K562 (cell line): ENCODE data around the gene TSSK2. TPM values are rescaled to one million over a fixed set of nuclear protein-coding genes. Genes with fewer than 3 reads are reported as not detected.
A peak's percentile ranks its signal among the peaks of the same experiment; 100 is the strongest.

Source experiments
- ATAC-seq: fragments of 200-7000 bp; cut with Tn5 transposase; 3 replicates; pipeline ENCODE4 v1.9.1; 2020; ENCODE audit warnings: moderate library complexity
- BruUV-seq: library from RNA; stranded (reverse); fragments of 400-500 nt; replicated peaks from 2 replicates; lab custom pipeline; 2021; lab: Mats Ljungman, UMichigan
- CTCF ChIA-PET: fragments of 300-600 bp; formaldehyde crosslinking; extraction: SDS; loops from one replicate; lab custom pipeline; 2021; ENCODE audit warnings: low intra/inter-chr PET ratio; lab: Yijun Ruan, JAX
- POLR2A ChIA-PET: fragments of 300-600, 350-650 bp; sonication (Branson Sonifier 250); formaldehyde crosslinking; extraction: SDS; loops from one replicate; lab custom pipeline; 2021; ENCODE audit warnings: antibody characterized with exemption, inconsistent platforms; lab: Yijun Ruan, JAX
- DNase-seq, 4 experiments: peaks; one replicate each; pipeline versions ENCODE4 v3.0.0 to v3.0.0-alpha.2; 2011 to 2018; ENCODE audit warnings: low spot score in 3 of 4, mixed read lengths in 3 of 4; ENCODE audit errors: extremely low read depth in 1 of 4
- FAIRE-seq: peaks from 2 replicates; lab custom pipeline; 2011; peaks lifted over from hg19 to GRCh38; lab: Jason Lieb, UNC
- H2AFZ ChIP-seq: 2 replicates; pipeline ENCODE4 v1.6.0; 2011; ENCODE audit warnings: low read depth, low read length, control low read depth, inconsistent platforms
- H3K27ac ChIP-seq: fragments of 200-600 bp; 3 replicates; pipeline ENCODE4 v1.8.0; 2011; ENCODE audit warnings: low read depth, mild to moderate bottlenecking, control low read depth, inconsistent platforms, low read length, moderate library complexity, mixed read lengths; ENCODE audit errors: extremely low read depth
- H3K27me3 ChIP-seq, 2 experiments: fragments of 300-600 bp in 1 of 2; 2 replicates in 1 of 2; 3 replicates in 1 of 2; pipeline versions ENCODE4 v1.6.0 to v1.8.0; 2011; ENCODE audit warnings: inconsistent platforms in 2 of 2, low read length in 2 of 2, mild to moderate bottlenecking in 1 of 2, mixed read lengths in 1 of 2, moderate library complexity in 1 of 2; ENCODE audit not compliant: control insufficient read depth in 2 of 2, insufficient read depth in 2 of 2
- H3K36me3 ChIP-seq: fragments of 300-600 bp; 3 replicates; pipeline ENCODE4 v1.8.0; 2011; ENCODE audit warnings: mild to moderate bottlenecking, low read length, inconsistent platforms; ENCODE audit not compliant: control insufficient read depth, insufficient read depth
- H3K4me1 ChIP-seq, 2 experiments: fragments of 200-600 bp in 1 of 2; replicated peaks in 1 of 2; 2 replicates in 1 of 2; 3 replicates in 1 of 2; pipeline versions ENCODE4 v1.5.1 to v1.8.0; 2011; ENCODE audit warnings: inconsistent platforms in 2 of 2, low read length in 2 of 2, mild to moderate bottlenecking in 1 of 2, mixed read lengths in 1 of 2, moderate library complexity in 1 of 2; ENCODE audit not compliant: control insufficient read depth in 2 of 2, insufficient read depth in 2 of 2
- H3K4me2 ChIP-seq: 2 replicates; pipeline ENCODE4 v1.6.1; 2011; ENCODE audit warnings: low read length, control low read depth, inconsistent platforms, mixed read lengths; ENCODE audit not compliant: insufficient read depth
- H3K4me3 ChIP-seq: fragments of 200-600 bp; sonication (generic), shearing (Covaris generic); 2 replicates; pipeline ENCODE4 v1.5.1; 2016; ENCODE audit warnings: control low read depth, inconsistent platforms
- H3K79me2 ChIP-seq: fragments of 200-600 bp; 3 replicates; pipeline ENCODE4 v1.8.0; 2011; ENCODE audit warnings: low read length, inconsistent platforms; ENCODE audit not compliant: control insufficient read depth, insufficient read depth
- H3K9ac ChIP-seq, 2 experiments: 2 replicates each; pipeline versions ENCODE4 v1.6.0 to v1.6.1; 2011; ENCODE audit warnings: low read depth in 2 of 2, low read length in 2 of 2, control low read depth in 1 of 2, inconsistent platforms in 1 of 2, mild to moderate bottlenecking in 1 of 2, mixed read lengths in 1 of 2; ENCODE audit not compliant: insufficient read depth in 1 of 2
- H3K9me1 ChIP-seq: one replicate; pipeline ENCODE4 v1.6.0; 2011; ENCODE audit warnings: inconsistent platforms, mild to moderate bottlenecking, low read length, moderate library complexity; ENCODE audit not compliant: control insufficient read depth, insufficient read depth
- H3K9me3 ChIP-seq: replicated peaks from 2 replicates; pipeline ENCODE4 v1.5.1; 2011; ENCODE audit warnings: low read depth, low read length, inconsistent platforms; ENCODE audit not compliant: control insufficient read depth, insufficient read depth
- H4K20me1 ChIP-seq: replicated peaks from 2 replicates; pipeline ENCODE4 v1.6.1; 2011; ENCODE audit warnings: low read length, inconsistent platforms, mixed read lengths; ENCODE audit not compliant: control insufficient read depth, insufficient read depth
- DMBX1 ChIP-seq: fragments of 250-450 bp; sonication (Bioruptor Pico); IDR thresholded peaks from 2 replicates; pipeline ENCODE4 v1.8.0; 2022; ENCODE audit warnings: inconsistent platforms, mild to moderate bottlenecking, moderate library complexity, borderline replicate concordance
- ZNF224 ChIP-seq: sonication (generic); formaldehyde crosslinking; IDR thresholded peaks from 2 replicates; pipeline ENCODE4 v1.8.0; 2022; ENCODE audit warnings: mild to moderate bottlenecking, missing genetic modification reagents
- ZNF232 ChIP-seq: sonication (generic); formaldehyde crosslinking; IDR thresholded peaks from 2 replicates; pipeline ENCODE4 v1.8.0; 2022; ENCODE audit warnings: mild to moderate bottlenecking, missing genetic modification reagents
- ZNF436 ChIP-seq: fragments of 250-450, 450-650 bp; sonication (Bioruptor Pico); formaldehyde crosslinking; IDR thresholded peaks from 2 replicates; pipeline ENCODE4 v1.7.0; 2020; ENCODE audit warnings: mild to moderate bottlenecking
- WGBS: fragments of 100-300 bp; shearing (Covaris generic); methylation state at CpG from one replicate; pipeline ENCODE4 v1.1.6; 2016; ENCODE audit warnings: low coverage, mixed read lengths; ENCODE audit not compliant: insufficient coverage; ENCODE audit errors: missing lambda C conversion rate; 5-methylcytosine and 5-hydroxymethylcytosine counted together
- in situ Hi-C: fragments of 300-500 bp; cut with MboI; formaldehyde crosslinking; loops from 4 replicates; pipeline ENCODE4 v1.15.0; 2018; ENCODE audit warnings: inconsistent platforms, mixed read lengths
- intact Hi-C: fragments of 100-400 bp; cut with micrococcal nuclease; formaldehyde crosslinking; loops from 2 replicates; pipeline ENCODE4 v1.14.2; 2022
- polyA plus RNA-seq, 8 experiments: library from polyadenylated mRNA; depleted of rRNA in 4 of 8; stranded (reverse) in 5 of 8; unstranded in 3 of 8; fragments of >200 nt; fragmentation: Nextera tagmentation in 2 of 8; fragmentation: Illumina TruSeq in 1 of 8; extraction: Ambion mirVana in 2 of 8; extraction: Trizol in 1 of 8; gene quantifications; 2 replicates each; pipeline versions ENCODE4 v1.2.1 to v1.2.3, GENCODE V29; 2011 to 2014; ENCODE audit warnings: inconsistent platforms in 1 of 8, missing spikeins in 1 of 8
- total RNA-seq, 7 experiments: library from RNA; depleted of rRNA in 6 of 7; stranded (reverse); fragments of >200 nt in 6 of 7; fragmentation: Illumina TruSeq in 2 of 7; extraction: Trizol in 2 of 7; gene quantifications; 2 replicates each; pipeline versions ENCODE4 v1.2.1 to v1.2.3, GENCODE V29; 2011 to 2021; ENCODE audit warnings: low replicate concordance in 1 of 7
- TF ChIP-seq, protein P1 (sequence below): fragments of 450-650 bp; formaldehyde crosslinking; conservative IDR thresholded peaks from 2 replicates; pipeline ENCODE4 v1.4.0; 2022; ENCODE audit warnings: mild to moderate bottlenecking, missing genetic modification characterization
- TF ChIP-seq, protein P2 (sequence below): fragments of 450-650 bp; IDR thresholded peaks from 2 replicates; pipeline ENCODE4 v1.6.1; 2018; ENCODE audit warnings: mild to moderate bottlenecking, low read depth; ENCODE audit not compliant: partially characterized antibody
- TF ChIP-seq, protein P3 (sequence below), 2 experiments: fragments of 450-650 bp; IDR thresholded peaks; 2 replicates each; pipeline ENCODE4 v1.6.1; 2016; ENCODE audit warnings: mild to moderate bottlenecking in 2 of 2, borderline replicate concordance in 1 of 2, low read depth in 1 of 2, moderate library complexity in 1 of 2

TSSK2 gene
- total and polyA plus RNA-seq, 9 of the 15 experiments (the other 6 are each of a cell fraction or from before 2014, with no cell fraction given), result 0.04 TPM; not detected in 8

DNA sequence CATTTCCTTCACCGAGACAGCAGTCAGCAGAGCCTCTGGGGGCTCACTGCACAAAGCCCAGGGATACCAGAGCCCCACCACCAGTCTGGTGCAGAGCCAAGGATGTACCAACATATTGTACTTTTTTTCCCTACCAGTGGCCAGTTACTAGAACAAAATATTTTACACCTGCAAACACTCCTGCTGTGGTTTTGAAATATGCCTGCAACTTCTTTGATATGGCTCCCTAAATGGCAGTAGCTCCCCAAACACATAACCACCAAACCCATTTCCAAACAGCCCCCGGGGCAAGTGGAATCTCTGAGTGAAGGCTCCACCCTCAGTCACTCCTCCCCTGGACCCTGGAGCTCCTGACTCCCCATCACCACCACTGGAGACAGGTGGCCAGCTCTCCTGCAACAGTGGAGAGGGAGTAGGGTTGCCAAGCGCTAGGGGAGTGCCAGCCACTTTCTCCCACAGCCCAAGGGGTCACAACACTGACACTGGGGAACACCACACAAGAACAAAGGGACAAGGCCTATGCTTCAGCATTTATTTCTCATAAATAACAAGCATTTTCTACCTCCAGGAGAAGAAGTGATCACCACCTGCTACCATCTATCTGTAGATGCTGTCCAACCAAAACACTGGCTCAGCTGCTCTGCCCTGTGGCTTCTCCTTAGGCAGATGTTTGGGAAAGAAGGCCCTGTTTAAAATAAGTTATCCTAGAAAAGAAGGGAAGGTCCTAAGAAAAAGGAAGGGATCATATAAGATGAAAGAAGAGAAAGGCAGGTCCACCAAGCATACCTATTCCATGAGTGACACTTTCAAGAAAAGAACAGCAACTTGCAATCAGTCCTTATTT lies 24.0 kb upstream of the TSSK2 start:
- POLR2A ChIA-PET, result interaction anchor here (0.7 to 6.0 kb wide), 5 partner anchors 10 to 1970 kb away, joined by 3 to 67 read pairs (median 4); partner anchors contain the start of gene DGCR2
- Histone ChIP-seq H3K79me2 (peaks cover 90% of the 10 kb centered on the region), H3K4me3 (no peak overlapping the region), H3K9me3 (no peaks in the 10 kb centered on the region), H4K20me1 (peaks cover 43% of the 10 kb centered on the region), H3K4me1 (peaks cover 34 to 44% of the 10 kb centered on the region in 2 experiments), H2AFZ (no peak overlapping the region), H3K27me3 (no peaks in the 10 kb centered on the region), H3K36me3 (peaks cover 30% of the 10 kb centered on the region), H3K4me2 (no peak overlapping the region), H3K27ac (no peak overlapping the region; the same call in 2 of the 3 replicates), H3K9ac (peak overlapping the region in 1 of 2 experiments; percentile 14; a peak in 2 of 4 replicates), H3K9me1 (peaks cover 9% of the 10 kb centered on the region)
- in situ Hi-C loops, result no loop called here
- ATAC-seq (no peak), DNase-seq (no peak), FAIRE-seq (no peak)
- CTCF ChIA-PET, result no interaction called here
- no TSS peak for BruUV-seq
- 79% methylated on average over 3 of the region's 3 CpGs for WGBS
- intact Hi-C loops, result no loop called here
- TF ChIP-seq ZNF436 (CRISPR knock-in tag) (peak; percentile 17; the same call in 1 of the 2 replicates), ZNF224 (no peak), DMBX1 (no peak), ZNF232 (CRISPR knock-in tag) (0 out of 2 replicates have a peak, but pooled peaks have one; percentile 10)
- TF ChIP-seq, protein P1, sequence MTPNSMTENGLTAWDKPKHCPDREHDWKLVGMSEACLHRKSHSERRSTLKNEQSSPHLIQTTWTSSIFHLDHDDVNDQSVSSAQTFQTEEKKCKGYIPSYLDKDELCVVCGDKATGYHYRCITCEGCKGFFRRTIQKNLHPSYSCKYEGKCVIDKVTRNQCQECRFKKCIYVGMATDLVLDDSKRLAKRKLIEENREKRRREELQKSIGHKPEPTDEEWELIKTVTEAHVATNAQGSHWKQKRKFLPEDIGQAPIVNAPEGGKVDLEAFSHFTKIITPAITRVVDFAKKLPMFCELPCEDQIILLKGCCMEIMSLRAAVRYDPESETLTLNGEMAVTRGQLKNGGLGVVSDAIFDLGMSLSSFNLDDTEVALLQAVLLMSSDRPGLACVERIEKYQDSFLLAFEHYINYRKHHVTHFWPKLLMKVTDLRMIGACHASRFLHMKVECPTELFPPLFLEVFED (CRISPR knock-in tag), result 0 out of 2 replicates have a peak, but pooled peaks have one; percentile 38
- TF ChIP-seq, protein P2, sequence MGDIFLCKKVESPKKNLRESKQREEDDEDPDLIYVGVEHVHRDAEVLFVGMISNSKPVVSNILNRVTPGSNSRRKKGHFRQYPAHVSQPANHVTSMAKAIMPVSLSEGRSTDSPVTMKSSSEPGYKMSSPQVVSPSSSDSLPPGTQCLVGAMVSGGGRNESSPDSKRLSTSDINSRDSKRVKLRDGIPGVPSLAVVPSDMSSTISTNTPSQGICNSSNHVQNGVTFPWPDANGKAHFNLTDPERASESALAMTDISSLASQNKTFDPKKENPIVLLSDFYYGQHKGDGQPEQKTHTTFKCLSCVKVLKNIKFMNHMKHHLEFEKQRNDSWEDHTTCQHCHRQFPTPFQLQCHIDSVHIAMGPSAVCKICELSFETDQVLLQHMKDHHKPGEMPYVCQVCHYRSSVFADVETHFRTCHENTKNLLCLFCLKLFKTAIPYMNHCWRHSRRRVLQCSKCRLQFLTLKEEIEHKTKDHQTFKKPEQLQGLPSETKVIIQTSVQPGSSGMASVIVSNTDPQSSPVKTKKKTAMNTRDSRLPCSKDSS, result no peak
- TF ChIP-seq, protein P3, sequence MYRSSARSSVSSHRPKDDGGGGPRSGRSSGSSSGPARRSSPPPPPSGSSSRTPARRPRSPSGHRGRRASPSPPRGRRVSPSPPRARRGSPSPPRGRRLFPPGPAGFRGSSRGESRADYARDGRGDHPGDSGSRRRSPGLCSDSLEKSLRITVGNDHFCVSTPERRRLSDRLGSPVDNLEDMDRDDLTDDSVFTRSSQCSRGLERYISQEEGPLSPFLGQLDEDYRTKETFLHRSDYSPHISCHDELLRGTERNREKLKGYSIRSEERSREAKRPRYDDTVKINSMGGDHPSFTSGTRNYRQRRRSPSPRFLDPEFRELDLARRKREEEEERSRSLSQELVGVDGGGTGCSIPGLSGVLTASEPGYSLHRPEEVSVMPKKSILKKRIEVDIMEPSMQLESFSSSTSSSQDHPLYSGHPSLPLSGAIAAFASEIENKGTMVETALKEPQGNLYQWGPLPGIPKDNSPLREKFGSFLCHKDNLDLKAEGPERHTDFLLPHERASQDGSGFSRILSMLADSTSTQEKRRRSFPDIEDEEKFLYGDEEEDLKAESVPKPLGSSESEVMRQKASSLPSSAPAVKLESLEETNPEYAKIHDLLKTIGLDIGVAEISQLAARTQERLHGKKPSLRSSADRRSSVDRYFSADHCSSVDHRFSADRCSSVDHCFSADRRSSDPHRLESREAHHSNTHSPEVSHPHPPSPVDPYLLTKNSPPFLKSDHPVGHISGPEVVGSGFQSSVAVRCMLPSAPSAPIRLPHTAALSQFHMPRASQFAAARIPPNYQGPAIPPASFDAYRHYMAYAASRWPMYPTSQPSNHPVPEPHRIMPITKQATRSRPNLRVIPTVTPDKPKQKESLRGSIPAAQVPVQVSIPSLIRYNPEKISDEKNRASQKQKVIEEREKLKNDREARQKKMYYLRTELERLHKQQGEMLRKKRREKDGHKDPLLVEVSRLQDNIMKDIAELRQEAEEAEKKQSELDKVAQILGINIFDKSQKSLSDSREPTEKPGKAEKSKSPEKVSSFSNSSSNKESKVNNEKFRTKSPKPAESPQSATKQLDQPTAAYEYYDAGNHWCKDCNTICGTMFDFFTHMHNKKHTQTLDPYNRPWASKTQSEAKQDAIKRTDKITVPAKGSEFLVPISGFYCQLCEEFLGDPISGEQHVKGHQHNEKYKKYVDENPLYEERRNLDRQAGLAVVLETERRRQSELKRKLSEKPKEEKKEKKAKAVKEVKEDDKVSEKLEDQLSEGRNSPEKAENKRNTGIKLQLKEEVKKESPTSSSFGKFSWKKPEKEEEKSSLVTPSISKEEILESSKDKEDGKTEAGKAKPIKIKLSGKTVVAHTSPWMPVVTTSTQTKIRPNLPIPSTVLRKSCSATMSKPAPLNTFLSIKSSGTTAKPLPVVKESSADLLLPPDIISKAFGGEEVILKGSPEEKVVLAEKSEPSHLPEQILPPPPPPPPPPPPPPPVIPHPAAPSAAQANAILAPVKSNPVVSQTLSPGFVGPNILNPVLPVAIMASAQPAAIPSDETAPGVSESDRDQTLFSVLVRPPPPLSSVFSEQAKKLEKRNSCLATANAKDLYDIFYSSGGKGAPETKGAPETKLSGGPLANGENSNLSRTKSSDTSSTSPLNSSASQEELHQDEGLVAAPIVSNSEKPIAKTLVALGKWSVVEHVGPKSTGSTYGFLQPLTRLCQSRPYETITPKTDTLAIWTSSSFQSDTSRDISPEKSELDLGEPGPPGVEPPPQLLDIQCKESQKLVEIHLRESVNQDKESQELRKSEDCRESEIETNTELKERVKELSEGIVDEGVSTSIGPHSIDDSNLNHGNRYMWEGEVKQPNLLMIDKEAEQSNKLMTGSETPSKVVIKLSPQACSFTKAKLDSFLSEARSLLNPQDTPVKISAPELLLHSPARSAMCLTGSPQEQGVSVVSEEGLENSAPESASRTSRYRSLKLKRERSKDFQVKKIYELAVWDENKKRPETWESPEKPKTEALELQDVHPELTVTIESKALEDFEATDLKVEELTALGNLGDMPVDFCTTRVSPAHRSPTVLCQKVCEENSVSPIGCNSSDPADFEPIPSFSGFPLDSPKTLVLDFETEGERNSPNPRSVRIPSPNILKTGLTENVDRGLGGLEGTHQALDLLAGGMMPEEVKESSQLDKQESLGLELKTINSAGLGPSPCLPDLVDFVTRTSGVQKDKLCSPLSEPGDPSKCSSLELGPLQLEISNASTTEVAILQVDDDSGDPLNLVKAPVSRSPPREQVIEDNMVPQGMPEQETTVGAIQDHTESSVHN (IDR thresholded peaks at IDR 0.05; ENCODE audit: borderline replicate concordance in 1 of 2, low read depth in 1 of 2), result no peak
